ENCODE results near the gene PDXP.

Gene PDXP

DNA sequence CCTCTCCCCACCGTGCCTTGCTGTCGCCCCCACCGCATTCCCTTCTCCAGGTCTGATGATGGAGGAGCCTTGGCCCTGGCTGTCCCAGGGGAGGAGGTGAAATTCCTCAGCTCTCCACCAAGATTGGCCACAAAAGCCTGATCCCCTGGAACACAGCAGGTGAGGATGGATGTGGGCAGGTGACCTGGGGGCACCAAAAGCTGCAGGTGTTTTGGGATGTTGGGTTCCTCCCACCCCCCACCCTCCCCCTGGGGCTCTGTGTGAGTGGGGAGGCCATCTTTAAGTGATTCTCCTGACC lies 39.0 kb downstream of the PDXP start:
- no peaks in the 10 kb centered on the region for H3K9me3 ChIP-seq (ENCODE audit: severe bottlenecking)
- H3K27me3 ChIP-seq (ENCODE audit: insufficient read depth, low read depth, severe bottlenecking) = no peaks in the 10 kb centered on the region
- TF ChIP-seq, protein P1, sequence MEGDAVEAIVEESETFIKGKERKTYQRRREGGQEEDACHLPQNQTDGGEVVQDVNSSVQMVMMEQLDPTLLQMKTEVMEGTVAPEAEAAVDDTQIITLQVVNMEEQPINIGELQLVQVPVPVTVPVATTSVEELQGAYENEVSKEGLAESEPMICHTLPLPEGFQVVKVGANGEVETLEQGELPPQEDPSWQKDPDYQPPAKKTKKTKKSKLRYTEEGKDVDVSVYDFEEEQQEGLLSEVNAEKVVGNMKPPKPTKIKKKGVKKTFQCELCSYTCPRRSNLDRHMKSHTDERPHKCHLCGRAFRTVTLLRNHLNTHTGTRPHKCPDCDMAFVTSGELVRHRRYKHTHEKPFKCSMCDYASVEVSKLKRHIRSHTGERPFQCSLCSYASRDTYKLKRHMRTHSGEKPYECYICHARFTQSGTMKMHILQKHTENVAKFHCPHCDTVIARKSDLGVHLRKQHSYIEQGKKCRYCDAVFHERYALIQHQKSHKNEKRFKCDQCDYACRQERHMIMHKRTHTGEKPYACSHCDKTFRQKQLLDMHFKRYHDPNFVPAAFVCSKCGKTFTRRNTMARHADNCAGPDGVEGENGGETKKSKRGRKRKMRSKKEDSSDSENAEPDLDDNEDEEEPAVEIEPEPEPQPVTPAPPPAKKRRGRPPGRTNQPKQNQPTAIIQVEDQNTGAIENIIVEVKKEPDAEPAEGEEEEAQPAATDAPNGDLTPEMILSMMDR (IDR thresholded peaks at IDR 0.05; ENCODE audit: low read depth, low read length) = no peak
- no peak overlapping the region for H3K4me3 ChIP-seq (ENCODE audit: low read depth, low read length)
- no peak overlapping the region for H3K27ac ChIP-seq
- H3K36me3 ChIP-seq = peaks cover 12% of the 10 kb centered on the region
- no peak for DNase-seq

DNA sequence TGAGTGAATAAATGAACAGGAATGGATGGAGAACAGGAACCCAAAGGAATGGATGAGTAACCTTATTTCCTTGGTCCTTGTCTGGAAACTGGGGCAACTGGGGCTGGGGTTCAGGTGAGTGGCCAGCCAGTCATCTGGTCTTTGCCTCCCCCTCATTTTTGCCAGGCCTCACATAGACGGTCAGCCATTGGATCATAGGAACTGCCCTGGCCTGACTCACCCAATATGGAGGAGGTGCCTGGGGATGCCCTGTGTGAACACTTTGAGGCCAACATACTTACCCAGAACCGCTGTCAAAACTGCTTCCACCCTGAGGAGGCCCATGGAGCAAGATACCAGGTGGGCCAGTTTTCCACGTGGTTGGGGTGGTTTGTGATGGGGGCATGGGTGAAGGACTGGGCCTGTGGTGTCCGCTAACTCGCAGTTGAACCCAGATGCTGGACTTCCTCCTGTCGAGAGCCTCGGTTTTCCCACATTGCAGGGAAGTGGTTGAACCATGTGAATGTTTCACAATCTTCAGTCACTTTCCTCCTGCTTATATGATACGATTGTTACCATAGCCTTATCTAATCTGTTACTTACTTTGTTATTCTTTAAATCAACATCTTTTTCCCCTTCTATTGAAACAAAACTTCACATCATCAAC lies 42.7 kb downstream of the PDXP start:
- no peak for DNase-seq
- H3K27ac ChIP-seq = no peak overlapping the region

DNA sequence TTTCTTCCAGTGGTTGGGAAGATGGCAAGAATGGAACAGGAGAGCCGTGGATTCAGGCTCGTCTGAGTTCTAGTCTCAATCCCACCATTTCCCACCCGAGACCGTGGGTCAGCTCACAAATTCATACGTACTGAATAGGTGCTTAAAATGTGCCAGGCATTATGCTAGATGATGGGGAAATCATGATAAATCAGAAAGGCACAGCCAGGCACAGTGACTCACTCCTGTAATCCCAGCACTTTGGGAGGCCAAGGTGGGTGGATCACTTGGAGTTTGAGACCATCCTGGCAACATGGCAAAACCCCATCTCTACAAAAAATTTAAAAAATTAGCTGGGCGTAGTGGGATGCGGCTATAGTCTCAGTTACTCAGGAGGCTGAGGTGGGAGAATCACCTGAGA lies 45.4 kb downstream of the PDXP start:
- DNase-seq = no peak
- H3K9me3 ChIP-seq (ENCODE audit: severe bottlenecking) = no peaks in the 10 kb centered on the region
- H3K27me3 ChIP-seq (ENCODE audit: insufficient read depth, low read depth, severe bottlenecking) = no peaks in the 10 kb centered on the region
- no peak overlapping the region for H3K4me3 ChIP-seq (ENCODE audit: low read depth, low read length)
- no peaks in the 10 kb centered on the region for H3K36me3 ChIP-seq
- TF ChIP-seq, protein P1 (IDR thresholded peaks at IDR 0.05; ENCODE audit: low read depth, low read length) = no peak
- no peak overlapping the region for H3K27ac ChIP-seq

More for the DNA sequence above, 42.7 kb downstream of the PDXP start:
- Histone ChIP-seq H3K4me3 (ENCODE audit: low read depth, low read length) (no peak overlapping the region), H3K27me3 (ENCODE audit: insufficient read depth, low read depth, severe bottlenecking) (no peaks in the 10 kb centered on the region), H3K9me3 (ENCODE audit: severe bottlenecking) (no peaks in the 10 kb centered on the region), H3K36me3 (no peaks in the 10 kb centered on the region)
- TF ChIP-seq, protein P1 (IDR thresholded peaks at IDR 0.05; ENCODE audit: low read depth, low read length) = no peak

DNA sequence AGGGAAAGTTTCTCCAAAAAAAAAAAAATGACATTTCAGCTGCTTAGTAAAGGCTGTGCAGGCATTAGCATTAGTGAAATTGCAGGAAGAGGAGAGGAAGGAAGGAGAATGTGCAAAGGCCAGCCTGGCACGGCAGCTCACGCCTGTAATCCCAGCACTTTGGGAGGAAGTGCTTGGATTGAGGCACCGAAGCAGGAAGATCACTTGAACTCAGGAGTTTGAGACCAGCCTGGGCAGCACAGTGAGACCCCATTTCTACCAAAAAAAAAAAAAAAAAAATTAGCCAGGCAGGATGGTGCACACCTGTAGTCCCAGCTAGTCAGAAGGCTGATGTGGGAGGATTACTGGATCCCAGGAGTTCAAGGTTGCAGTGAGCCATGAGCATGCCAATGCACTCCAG lies 46.1 kb downstream of the PDXP start:
- no peaks in the 10 kb centered on the region for H3K36me3 ChIP-seq
- TF ChIP-seq, protein P1 (IDR thresholded peaks at IDR 0.05; ENCODE audit: low read depth, low read length) = no peak

DNA sequence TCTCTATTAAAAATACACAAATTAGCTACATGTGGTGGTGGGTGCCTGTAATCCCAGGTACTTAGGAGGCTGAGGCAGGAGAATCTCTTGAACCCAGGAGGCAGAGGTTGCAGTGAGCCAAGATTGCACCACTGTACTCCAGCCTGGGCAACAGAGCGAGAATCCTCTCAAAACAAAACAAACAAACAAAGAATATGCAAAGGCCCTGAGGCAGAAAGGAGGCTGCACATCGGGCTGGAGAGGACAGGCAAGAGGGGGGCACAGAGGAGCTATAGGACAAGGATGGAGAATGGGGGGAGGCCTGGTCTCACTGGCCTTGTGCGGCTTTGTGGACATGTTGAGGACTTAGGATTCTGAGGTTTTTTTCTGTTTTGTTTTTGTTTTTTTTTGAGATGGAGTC lies 46.7 kb downstream of the PDXP start:
- H3K9me3 ChIP-seq (ENCODE audit: severe bottlenecking) = no peaks in the 10 kb centered on the region
- DNase-seq = no peak
- H3K27ac ChIP-seq = no peak overlapping the region
- no peak overlapping the region for H3K4me3 ChIP-seq (ENCODE audit: low read depth, low read length)
- H3K36me3 ChIP-seq = no peaks in the 10 kb centered on the region
- no peaks in the 10 kb centered on the region for H3K27me3 ChIP-seq (ENCODE audit: insufficient read depth, low read depth, severe bottlenecking)
- TF ChIP-seq, protein P1 (IDR thresholded peaks at IDR 0.05; ENCODE audit: low read depth, low read length) = no peak

More for the DNA sequence above, 46.1 kb downstream of the PDXP start:
- no peak for DNase-seq
- Histone ChIP-seq H3K27ac (no peak overlapping the region), H3K27me3 (ENCODE audit: insufficient read depth, low read depth, severe bottlenecking) (no peaks in the 10 kb centered on the region), H3K4me3 (ENCODE audit: low read depth, low read length) (no peak overlapping the region), H3K9me3 (ENCODE audit: severe bottlenecking) (no peaks in the 10 kb centered on the region)
